HG02852 (cell line): ENCODE measurements around the gene CCT8L2.
"Not testable (repeated sequence)": the region's sequence is repeated elsewhere in the genome, so short reads cannot be mapped to it uniquely, and the experiment has no call there.

Source experiments
- ATAC-seq: cut with Tn5 transposase; IDR thresholded peaks from one replicate; pipeline ENCODE4 v1.9.1; 2021; ENCODE audit warnings: mild to moderate bottlenecking, moderate library complexity; ENCODE audit not compliant: unreplicated experiment

Gene CCT8L2

DNA sequence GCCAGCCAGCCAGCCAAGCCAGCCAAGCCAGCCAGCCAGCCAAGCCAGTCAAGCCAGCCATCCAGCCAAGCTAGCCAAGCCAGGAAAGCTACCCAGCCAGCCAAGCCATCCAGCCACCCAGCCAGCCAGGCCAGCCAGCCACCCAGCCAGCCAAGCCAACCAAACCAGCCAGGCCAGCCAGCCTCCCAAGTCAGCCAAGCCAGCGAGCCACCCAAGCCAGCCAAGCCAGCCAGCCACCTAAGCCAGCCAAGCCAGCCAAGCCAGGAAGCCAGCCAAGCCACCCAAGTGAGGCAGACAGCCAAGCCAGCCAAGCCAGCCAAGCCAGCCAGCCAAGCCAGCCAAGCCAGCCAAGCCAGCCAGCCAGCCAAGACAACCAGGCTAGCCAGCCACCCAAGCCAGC lies 32.6 kb downstream of the CCT8L2 start:
- ATAC-seq, result not testable (repeated sequence)

DNA sequence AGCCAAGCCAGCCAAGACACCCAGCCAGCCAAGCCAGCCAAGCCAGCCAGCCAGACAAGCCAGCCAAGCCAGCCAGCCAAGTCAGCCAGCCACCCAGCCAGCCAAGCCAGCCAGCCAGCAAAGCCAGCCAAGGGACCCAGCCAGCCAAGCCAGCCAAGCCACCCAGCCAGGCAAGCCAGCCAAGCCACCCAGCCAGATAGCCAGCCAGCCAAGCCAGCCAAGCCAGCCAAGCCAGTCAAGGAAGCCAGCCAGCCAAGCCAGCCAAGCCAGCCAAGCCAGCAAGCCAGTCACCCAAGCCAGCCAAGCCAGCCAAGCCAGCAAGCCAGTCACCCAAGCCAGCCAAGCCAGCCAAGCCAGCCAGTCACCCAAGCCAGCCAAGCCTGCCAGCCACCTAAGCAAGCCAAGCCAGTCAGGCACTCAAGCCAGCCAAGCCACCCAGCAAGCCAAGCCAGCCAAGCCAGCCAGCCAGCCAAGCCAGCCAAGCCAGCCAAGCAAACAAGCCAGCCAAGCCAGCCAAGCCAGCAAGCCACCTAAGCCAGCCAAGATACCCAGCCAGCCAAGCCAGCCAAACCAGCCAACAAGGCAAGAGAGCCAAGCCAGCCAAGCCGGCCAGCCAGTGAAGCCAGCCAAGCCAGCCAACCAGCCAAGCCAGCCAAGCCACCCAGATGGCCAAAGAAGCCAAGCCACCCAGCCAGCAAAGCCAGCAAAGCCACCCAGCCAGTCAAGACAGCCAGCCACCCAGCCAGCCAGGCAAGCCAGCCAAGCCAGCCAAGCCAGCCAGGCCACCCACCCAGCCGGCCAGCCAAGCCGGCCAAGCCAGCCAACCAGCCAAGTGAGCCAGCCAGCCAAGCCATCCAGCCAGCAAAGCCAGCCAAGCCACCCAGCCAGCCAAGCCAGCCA lies 33.3 kb downstream of the CCT8L2 start:
- no peak for ATAC-seq

DNA sequence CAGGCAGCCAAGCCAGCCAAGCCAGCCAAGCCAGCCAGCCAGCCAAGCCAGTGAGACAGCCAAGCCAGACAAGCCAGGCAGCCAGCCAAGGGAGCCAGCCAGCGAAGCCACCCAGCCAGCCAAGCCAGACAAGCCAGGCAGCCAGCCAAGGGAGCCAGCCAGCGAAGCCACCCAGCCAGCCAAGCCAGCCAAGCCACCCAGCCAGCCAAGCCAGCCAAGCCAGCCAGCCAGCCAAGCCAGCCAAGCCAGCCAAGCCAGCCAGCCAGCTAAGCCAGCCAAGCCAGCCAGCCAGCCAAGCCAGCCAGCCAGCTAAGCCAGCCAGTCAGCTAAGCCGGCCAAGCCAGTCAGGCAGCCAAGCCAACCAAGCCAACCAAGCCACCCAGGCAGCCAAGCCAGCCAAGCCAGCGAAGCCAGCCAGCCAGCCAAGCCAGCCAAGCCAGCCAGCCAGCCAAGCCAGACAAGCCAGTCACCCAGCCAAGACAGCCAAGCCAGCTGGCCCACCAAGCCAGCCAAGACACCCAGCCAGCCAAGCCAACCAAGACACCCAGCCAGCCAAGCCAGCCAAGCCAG lies 34.1 kb downstream of the CCT8L2 start:
- ATAC-seq, result not testable (repeated sequence)

DNA sequence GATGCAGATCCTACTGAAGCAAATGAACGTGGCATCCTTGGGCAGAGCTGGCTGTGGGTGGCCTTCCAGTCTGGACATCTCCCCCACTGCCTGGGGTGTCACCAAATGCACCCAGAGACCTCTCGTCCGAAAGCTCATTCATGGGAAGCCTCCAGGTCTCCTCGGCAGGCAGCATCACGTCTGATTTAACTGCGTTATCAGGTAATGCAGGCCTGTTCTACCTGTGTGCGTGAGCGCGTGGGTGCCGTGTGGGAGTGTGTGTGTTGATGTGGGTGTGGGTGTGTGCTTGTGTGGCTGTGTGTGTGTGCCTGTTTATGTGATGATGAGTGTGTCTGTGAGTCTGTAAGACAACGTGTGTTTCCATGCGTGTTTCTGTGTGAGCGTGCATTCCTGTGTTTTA lies 35.1 kb downstream of the CCT8L2 start:
- ATAC-seq, result not testable (repeated sequence)

DNA sequence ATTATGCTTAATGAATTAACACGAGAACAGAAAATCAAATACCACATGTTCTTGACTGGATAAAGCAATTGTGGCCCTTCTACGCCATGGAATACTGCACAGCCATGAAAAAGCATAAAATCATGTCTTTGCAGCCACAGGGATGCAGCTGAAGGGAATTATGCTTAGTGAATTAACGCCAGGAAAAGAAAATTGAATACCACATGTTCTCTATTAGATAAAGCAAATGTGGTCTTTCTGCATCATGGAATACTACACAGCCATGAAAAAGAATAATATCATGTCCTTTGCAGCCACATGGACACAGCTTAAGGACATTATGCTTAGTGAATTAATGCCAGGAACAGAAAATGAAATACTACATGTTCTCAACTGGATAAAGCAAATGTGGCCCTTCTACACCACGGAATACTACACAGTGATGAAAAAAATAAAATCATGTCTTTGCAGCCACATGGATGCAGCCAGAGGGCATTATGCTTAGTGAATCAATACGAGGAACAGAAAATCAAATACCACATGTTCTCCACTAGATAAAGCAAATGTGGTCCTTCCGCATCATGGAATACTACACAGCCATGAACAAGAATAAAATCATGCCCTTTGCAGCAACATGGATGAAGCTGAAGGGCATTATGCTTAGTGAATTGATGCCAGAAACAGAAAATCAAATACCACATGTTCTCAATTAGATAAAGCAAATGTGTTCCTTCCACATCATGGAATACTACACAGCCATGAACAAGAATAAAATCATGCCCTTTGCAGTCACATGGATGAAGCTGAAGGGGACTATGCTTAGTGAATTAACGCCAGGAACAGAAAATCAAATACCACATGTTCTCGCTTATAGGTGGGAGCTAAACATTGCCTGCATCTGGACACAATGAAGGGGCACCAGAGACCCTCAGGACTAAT lies 37.3 kb downstream of the CCT8L2 start:
- not testable (repeated sequence) for ATAC-seq

DNA sequence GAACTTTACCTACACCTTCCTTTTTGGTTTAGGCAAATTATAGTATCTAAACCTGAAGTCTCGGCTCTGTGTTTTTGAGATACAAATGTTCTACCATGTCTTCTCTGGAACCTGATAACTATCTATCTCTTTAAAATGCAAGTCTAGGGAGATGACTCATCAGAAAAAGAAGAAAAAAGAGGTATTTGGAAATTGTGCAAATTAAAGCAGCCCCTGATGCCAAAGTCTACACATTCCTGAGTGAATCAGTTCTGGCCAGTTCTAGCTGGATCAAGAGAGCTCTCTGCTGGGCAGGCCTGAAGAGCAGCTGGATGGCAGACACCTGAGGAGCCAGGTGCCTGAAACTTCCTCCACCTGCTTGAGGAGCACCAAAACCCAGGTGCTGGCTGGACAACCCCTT lies 49.3 kb downstream of the CCT8L2 start:
- ATAC-seq, result not testable (repeated sequence)
